ENCODE measurements around the gene NTM.
"Not testable (repeated sequence)": the region's sequence is repeated elsewhere in the genome, so short reads cannot be mapped to it uniquely, and the experiment has no call there.

NTM gene

GRCh38 chr11:131465746-131466145 is 95.3 kb downstream of the NTM start:
- no peak for DNase-seq

DNA sequence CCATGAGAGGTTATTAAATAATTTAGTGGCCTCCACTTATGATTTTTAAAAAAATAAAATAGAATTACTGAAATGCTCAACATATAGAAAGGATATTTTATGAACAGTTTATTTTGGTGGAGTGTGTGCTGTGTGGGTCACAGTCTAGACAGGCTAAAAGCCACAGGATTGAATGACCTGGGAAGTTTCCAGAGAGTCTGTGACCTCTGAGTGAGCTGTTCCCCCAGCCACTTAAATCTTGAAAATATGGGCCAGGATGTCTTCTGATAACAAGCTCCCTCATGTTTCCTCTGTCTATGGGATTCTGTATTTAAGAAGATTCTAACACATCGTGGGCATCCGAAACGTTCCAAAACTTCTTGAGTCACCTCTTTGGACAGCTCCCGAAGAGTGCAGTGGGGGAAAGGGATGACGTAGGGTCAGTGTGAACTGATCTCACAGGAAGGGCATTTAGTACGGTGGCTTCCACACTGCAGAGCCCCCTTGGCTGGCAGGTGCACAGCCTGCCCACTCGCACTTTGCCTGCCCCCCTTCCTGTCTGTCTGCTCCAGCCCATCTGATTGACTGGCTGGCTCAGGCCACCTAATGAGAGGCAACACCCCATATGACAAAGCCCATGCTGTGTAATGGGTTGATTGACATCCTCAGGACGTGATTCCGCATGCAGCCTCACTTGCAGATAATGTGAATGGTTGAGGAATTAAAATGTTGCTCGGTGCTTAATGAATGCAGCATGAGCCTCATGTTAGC is 97.4 kb downstream of the NTM start:
- no peak for DNase-seq

GRCh38 chr11:131468565-131468964 is 98.2 kb downstream of the NTM start:
- no peak for DNase-seq

DNA sequence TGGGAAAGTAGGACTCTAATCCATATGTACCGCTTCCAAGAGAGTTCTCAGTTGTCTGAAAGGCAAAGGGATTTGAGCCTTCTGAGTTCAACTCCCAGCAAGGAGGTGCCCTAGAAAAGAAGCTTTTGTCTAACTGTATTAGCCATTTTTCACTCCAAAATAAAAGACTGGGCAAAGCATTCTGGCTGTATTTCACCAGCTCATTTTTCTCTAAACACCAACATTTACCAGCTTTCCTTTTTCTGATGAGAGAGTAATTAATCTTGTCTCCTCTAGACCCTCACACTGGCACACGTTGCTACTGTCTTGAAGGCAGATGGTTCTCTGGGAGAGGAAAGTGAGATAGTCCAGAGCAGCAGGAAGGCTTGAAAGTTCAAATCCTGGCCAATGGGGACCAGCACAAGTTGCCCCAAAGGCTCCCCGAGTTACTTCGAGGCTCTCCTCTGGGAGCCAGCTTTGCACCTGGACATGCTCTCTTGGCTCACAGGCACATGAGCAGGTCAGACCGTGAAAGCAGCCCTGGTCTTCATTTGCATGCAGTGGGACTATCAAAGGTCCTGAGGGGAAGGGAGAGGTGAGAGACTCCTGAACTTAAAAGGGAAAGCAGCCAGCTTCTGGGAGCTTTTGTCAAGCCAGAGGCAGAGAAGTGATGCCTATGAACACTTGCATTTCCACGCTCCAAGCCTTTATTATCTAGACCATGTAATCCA is 100.0 kb downstream of the NTM start:
- DNase-seq: no peak

DNA sequence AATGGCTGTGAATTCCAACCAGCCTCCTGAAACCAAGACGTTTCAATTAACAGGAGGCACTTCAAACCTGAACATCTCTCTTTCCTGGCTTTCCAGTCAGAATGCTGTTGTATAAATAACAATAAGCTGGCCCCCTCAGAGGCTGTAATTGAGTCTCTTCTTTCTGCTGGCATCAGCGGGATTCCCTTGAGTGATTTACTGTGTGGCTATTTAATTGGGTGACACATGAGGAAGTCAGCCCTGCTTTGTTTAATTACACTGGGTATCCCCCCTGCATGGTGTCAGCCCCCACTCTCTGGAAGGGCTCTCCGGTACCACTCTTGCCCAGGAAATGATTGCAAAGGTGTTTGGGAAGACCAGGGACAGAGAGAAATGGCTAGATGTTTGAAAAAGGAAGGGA is 101.6 kb downstream of the NTM start:
- DNase-seq: no peak

DNA sequence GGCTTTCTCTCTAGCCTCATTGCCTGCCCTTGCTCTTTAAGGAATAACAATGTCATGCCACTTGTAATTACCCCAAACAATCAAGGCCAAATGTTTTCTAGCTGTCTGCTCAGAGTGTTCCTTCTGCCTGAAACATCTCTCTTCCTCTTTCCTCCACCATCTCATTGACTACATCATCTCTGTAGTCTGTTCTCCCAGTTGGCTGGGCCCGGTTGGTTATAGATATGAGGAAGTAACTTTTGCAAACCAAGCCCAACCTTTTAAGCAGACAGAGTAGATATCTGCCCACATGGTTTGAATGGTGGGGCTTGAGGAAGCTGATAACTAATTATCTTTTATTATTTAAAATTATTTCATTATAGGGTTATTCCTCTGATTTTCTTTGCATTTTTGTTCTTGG is 104.5 kb downstream of the NTM start:
- no peak for DNase-seq

GRCh38 chr11:131476266-131476665 is 105.9 kb downstream of the NTM start:
- DNase-seq: no peak

DNA sequence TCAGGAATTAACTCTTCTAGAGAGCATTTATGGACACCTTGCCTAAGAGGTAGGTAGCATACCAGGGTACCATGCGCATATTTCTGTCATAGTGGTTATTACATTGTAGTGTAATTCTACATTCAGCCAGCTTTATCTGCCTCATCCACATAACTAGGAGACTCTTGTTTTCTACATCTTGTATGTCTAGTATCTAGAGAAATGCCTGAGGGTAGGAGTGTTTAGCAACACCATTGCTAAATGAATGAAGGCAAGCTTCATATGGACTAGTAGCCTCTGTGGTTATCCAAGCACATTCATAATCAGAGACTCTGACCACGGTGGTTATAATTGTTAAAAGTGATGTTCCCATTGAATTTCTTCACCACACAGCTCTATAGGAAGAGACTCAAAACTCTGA is 107.9 kb downstream of the NTM start:
- no peak for DNase-seq

DNA sequence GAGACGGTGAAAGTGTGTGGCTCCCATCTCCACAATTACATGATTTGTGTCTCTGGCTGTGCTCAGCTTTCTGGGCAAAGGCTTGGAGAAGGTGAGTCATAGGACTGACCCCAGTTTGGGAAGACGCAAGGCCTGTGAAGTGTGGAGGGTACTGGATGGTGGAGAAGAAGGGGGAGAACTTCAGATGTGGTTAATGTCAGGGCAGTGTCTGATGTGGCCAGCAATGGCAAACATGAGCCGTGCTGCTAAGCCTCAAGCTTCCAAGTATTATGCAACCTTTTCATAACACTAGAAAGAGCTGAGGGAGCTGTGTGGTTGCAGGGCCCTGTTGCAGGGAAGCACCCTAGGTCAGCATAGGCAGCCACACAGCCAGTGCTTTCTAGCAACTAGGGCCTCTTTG is 110.9 kb downstream of the NTM start:
- DNase-seq: no peak

DNA sequence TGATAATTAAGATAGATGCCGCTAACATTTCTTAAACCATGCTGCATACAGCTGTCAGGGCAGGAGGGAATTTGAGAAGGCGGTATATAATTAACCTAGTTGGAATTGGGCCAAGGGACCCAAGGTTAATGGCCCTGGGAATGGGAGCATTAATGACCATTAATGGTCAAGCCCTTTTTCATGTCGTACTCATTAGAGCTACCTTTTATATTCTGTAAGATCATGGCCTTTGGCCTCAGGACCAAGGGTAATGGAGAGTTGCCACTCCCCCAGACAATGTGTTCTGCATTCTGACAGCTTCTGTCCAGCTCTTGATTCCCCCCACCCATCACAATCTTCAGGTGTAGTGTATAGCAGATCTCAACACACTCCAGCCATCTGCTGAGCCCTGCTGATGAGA is 111.6 kb downstream of the NTM start:
- DNase-seq: no peak

DNA sequence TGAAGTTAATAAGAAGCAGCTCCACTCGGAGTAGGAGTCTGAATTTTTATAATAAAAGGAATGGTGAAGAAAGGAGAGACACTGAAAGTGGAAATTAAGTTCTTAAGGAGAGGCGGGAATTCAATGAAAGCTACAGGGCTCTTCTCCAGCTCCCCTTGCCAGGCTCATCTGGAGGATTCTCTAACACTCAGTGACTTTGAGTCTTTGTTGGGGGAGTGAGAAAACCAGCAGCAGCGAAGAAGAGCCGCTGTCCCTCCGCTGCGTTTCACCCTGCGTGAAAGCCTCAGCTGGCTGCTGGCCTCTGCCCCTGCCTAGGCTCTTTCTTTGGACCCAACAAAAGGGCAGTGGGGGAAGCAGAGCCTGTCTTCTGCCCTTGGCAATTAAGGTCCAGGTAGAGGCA is 113.0 kb downstream of the NTM start:
- no peak for DNase-seq

GRCh38 chr11:131483877-131484276 is 113.5 kb downstream of the NTM start:
- no peak for DNase-seq

- no peak for DNase-seq
Measured at GRCh38 chr11:131486100-131486499, 115.7 kb downstream of the NTM start.

DNA sequence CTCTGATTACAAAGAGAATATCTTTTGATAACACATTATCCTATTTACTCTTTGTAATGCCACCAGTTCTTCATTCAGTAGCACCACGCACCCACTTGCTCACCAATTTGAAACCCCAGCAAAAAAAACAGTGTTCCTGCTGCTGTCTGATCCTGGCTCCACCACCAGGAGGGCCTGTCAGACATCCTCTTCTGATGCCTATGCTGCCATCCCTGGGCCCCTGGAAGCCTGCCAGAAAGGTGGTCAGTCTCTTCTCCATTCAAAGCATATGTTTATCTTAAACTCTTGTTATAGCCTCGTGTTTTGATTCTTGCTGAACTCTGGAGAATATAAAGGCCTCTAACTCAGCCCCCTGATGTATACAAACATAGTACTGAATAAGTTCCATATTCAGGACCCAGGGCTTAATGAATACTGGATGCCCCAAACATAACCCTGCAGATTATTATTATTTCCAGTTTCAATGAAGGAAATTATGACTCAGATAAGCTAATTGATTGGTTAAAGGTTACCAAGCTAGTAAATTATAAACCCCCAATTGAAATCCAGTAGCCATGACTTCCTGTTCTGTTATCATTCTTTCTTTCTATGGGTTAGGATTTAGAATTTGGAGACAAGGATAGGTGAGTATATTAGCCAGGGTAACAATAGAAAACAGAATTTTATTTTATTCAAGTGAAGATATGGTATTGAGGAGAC is 116.7 kb downstream of the NTM start:
- no peak for DNase-seq

- no peak for DNase-seq
Measured at GRCh38 chr11:131488238-131488637, 117.8 kb downstream of the NTM start.

GRCh38 chr11:131491503-131491902 is 121.1 kb downstream of the NTM start:
- no peak for DNase-seq

GRCh38 chr11:131495423-131495822 is 125.0 kb downstream of the NTM start:
- DNase-seq: no peak

DNA sequence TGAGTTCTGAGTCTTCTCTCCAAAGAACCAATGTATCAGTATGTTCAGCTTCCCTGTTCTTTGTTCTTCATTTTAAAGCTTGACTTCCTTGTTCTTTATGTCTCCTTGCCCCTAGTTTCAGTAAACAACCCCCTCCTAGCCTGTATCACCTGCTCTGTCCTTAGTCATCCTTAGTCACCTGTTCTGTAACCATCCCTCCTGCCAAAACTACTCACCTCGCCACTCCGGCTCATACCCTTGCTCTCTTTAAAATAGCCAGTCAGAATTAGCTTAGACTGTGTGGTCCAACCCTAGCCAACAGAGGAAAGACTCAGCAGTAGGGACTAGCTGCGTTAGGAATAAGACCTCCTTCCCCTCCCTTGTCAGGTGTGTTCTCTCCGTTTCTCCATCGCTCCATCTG is 127.3 kb downstream of the NTM start:
- DNase-seq: not testable (repeated sequence)

GRCh38 chr11:131498631-131499160 is 128.3 kb downstream of the NTM start:
- no peak for DNase-seq

DNA sequence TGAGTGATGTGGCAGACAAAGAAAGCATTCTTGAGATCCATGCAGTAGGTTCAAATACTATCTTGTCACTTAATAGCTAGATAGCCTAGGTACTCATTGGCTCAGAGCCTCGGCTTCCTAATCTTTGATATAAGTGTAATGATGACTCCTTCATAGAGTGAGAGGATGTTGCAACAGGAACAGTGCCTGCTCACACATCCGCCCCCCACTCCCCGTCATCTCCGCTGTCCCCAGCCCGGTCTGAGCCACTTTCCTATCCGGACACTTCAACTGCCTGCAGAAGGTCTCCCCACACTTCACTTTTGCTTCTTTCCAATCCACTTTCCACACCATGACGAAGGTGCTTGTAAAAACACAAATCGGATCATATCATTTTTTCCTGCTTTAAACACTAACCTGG is 128.8 kb downstream of the NTM start:
- DNase-seq: no peak

DNA sequence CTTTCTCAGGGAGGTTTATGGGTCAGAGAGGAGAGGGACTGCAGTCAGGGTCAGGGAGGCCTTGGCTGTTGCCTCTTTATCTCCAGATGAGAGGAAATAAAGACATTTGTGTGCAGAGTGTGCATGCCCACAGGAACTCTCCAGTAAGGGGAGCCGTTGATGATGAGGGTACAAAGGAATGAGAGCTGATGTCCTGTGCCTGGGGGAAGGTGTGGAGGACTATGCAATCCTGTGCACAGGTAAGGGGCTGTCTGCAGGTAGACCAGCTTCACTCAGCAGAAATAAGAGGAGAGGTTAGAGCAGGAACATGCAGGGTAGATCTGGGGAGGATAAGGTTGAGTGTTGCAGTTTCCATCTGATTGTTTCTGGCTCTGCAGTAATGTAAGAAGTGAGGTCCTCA is 132.6 kb downstream of the NTM start:
- no peak for DNase-seq

DNA sequence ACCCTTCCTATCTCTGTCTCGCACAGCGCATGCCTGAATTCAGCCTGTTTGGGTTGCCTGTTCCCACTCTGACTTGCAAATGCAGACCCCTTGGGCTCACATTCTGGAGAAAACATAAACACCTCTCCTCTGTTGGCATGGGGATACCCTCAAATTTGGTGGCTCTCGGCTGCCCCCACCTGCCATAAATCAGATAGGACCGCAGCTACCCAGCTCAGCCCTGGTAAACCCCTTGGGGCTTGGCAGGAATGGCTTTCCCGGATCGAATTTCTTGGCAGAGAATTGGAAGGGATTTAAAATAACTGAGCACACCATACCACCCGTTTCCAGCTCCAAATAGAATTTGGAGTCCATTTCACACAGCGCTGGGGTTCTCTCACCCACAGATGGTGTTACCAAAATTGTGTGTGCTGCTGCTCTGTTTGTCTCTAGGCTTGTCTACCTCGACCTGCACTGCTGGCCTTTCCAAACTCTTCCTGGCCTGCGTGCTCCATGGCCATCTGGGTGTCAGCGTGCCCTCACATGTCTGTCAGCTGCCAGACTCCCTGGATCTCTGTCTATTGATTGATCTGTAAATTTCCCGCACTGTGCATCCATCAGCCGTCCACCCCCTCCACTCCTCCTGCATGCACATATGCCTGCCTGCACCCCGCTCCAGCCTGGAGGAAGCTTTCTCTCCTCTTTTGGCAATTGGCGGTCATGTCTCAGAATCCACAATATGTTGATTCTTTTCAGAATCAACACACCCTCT is 134.0 kb downstream of the NTM start:
- DNase-seq: no peak

GRCh38 chr11:131506348-131506747 is 135.9 kb downstream of the NTM start:
- DNase-seq: no peak

All from CD4-positive, alpha-beta T cell treated with Interleukin-10 for 1 hour (primary cell).